ENCODE results near the gene MCTP1.
"Not testable (repeated sequence)": the region's sequence is repeated elsewhere in the genome, so short reads cannot be mapped to it uniquely, and the experiment has no call there.

GRCh38 chr5:94994537-94994936 lies 290.4 kb downstream of the MCTP1 start:
- not testable (repeated sequence) for TF ChIP-seq CTCF (IDR thresholded peaks at IDR 0.05); POLR2A (IDR thresholded peaks at IDR 0.05); POLR2AphosphoS5 (IDR thresholded peaks at IDR 0.05; ENCODE audit: insufficient read depth in 1 of 2, low read depth in 1 of 2)

All from vagina (tissue), 2 donors.